Smooth muscle cell (in vitro differentiated cells): ENCODE data around the gene TTC34. TPM values are rescaled to one million over a fixed set of nuclear protein-coding genes. Genes with fewer than 3 reads are reported as not detected.

Experiments used
- DNase-seq: peaks from one replicate; lab custom pipeline; 2025; ENCODE audit not compliant: unreplicated experiment; lab: John Stamatoyannopoulos, UW
- H2AFZ ChIP-seq: fragments of 200-600 bp; sonication (generic); 2 replicates; pipeline ENCODE4 v1.6.0; 2016; ENCODE audit warnings: antibody characterized with exemption, low read depth, mild to moderate bottlenecking
- H3F3A ChIP-seq: fragments of 200-600 bp; sonication (generic); 2 replicates; pipeline ENCODE4 v1.6.0; 2017; ENCODE audit warnings: antibody characterized with exemption, low read depth
- H3K27ac ChIP-seq: fragments of 200-600 bp; sonication (generic); 2 replicates; pipeline ENCODE4 v1.5.1; 2016; ENCODE audit warnings: low read depth, mild to moderate bottlenecking
- H3K27me3 ChIP-seq: fragments of 200-600 bp; sonication (generic); 2 replicates; pipeline ENCODE4 v1.6.1; 2016; ENCODE audit warnings: low read depth, mild to moderate bottlenecking
- H3K36me3 ChIP-seq: fragments of 200-600 bp; sonication (generic); 2 replicates; pipeline ENCODE4 v1.5.1; 2016; ENCODE audit warnings: low read depth
- H3K4me1 ChIP-seq: fragments of 200-600 bp; sonication (generic); 2 replicates; pipeline ENCODE4 v1.5.1; 2016; ENCODE audit warnings: low read depth
- H3K4me2 ChIP-seq: fragments of 200-600 bp; sonication (generic); 2 replicates; pipeline ENCODE4 v1.6.0; 2016; ENCODE audit warnings: mild to moderate bottlenecking
- H3K4me3 ChIP-seq: fragments of 200-600 bp; sonication (generic); 2 replicates; pipeline ENCODE4 v1.5.1; 2016; ENCODE audit warnings: mild to moderate bottlenecking
- H3K79me2 ChIP-seq: fragments of 200-600 bp; sonication (generic); 2 replicates; pipeline ENCODE4 v1.6.0; 2016; ENCODE audit warnings: low read depth, mild to moderate bottlenecking
- H3K9ac ChIP-seq: fragments of 200-600 bp; sonication (generic); 2 replicates; pipeline ENCODE4 v1.6.0; 2016; ENCODE audit warnings: low read depth
- H3K9me3 ChIP-seq: fragments of 200-600 bp; sonication (generic); replicated peaks from 2 replicates; pipeline ENCODE4 v1.5.1; 2016; ENCODE audit warnings: low read depth
- H4K20me1 ChIP-seq: fragments of 200-600 bp; sonication (generic); 2 replicates; pipeline ENCODE4 v1.6.0; 2016; ENCODE audit warnings: low read depth
- WGBS: methylation state at CpG from one replicate; pipeline ENCODE4 v1.1.7; 2016; ENCODE audit warnings: low lambda C conversion rate; 5-methylcytosine and 5-hydroxymethylcytosine counted together
- polyA plus RNA-seq: library from polyadenylated mRNA; unstranded; fragments of >200 nt; fragmentation: Nextera tagmentation; extraction: Ambion mirVana; gene quantifications from 2 replicates; pipeline ENCODE4 v1.2.1, GENCODE V29; 2016
- total RNA-seq: library from RNA; depleted of rRNA; stranded (reverse); fragments of >200 nt; gene quantifications from 2 replicates; pipeline ENCODE4 v1.2.3, GENCODE V29; 2014
- TF ChIP-seq, protein P1 (sequence below): fragments of 200-600 bp; sonication (generic); IDR thresholded peaks from 2 replicates; pipeline ENCODE4 v1.5.1; 2017; ENCODE audit warnings: borderline replicate concordance, mild to moderate bottlenecking, antibody characterized with exemption; ENCODE audit not compliant: insufficient read depth, poor library complexity, severe bottlenecking

The TTC34 gene
- total and polyA plus RNA-seq, 2 experiments from 2014 or later, result 0.01 to 0.04 TPM

GRCh38 chr1:2594001-2594640 lies 207.4 kb downstream of the TTC34 start:
- TF ChIP-seq, protein P1, sequence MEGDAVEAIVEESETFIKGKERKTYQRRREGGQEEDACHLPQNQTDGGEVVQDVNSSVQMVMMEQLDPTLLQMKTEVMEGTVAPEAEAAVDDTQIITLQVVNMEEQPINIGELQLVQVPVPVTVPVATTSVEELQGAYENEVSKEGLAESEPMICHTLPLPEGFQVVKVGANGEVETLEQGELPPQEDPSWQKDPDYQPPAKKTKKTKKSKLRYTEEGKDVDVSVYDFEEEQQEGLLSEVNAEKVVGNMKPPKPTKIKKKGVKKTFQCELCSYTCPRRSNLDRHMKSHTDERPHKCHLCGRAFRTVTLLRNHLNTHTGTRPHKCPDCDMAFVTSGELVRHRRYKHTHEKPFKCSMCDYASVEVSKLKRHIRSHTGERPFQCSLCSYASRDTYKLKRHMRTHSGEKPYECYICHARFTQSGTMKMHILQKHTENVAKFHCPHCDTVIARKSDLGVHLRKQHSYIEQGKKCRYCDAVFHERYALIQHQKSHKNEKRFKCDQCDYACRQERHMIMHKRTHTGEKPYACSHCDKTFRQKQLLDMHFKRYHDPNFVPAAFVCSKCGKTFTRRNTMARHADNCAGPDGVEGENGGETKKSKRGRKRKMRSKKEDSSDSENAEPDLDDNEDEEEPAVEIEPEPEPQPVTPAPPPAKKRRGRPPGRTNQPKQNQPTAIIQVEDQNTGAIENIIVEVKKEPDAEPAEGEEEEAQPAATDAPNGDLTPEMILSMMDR, result no peak
- DNase-seq, result no peak
- 87% methylated on average over 20 of the region's 20 CpGs for WGBS
- Histone ChIP-seq H3K9ac (no peak overlapping the region), H3F3A (no peaks in the 10 kb centered on the region), H2AFZ (no peak overlapping the region), H3K4me1 (no peaks in the 10 kb centered on the region), H3K27ac (no peak overlapping the region), H4K20me1 (no peaks in the 10 kb centered on the region), H3K9me3 (no peaks in the 10 kb centered on the region), H3K79me2 (no peaks in the 10 kb centered on the region), H3K4me3 (no peak overlapping the region), H3K36me3 (no peaks in the 10 kb centered on the region), H3K27me3 (no peaks in the 10 kb centered on the region), H3K4me2 (no peak overlapping the region)

GRCh38 chr1:2593251-2593878 lies 208.1 kb downstream of the TTC34 start:
- WGBS, result 83% methylated on average over 26 of the region's 26 CpGs
- Histone ChIP-seq H3K9ac (no peak overlapping the region), H3K79me2 (no peaks in the 10 kb centered on the region), H3K4me2 (no peak overlapping the region), H3K9me3 (no peaks in the 10 kb centered on the region), H3F3A (no peaks in the 10 kb centered on the region), H4K20me1 (no peaks in the 10 kb centered on the region), H3K4me3 (no peak overlapping the region), H3K27ac (no peak overlapping the region), H3K36me3 (no peaks in the 10 kb centered on the region), H3K27me3 (no peaks in the 10 kb centered on the region), H2AFZ (no peak overlapping the region), H3K4me1 (no peaks in the 10 kb centered on the region)
- no peak for DNase-seq
- TF ChIP-seq, protein P1, result no peak

GRCh38 chr1:2592672-2593071 lies 208.8 kb downstream of the TTC34 start:
- no peaks in the 10 kb centered on the region for H4K20me1 ChIP-seq
- H3K9ac ChIP-seq, result no peak overlapping the region
- DNase-seq, result no peak
- no peak overlapping the region for H3K4me3 ChIP-seq
- no peak overlapping the region for H3K4me2 ChIP-seq
- H3K4me1 ChIP-seq, result peaks cover 2% of the 10 kb centered on the region
- no peaks in the 10 kb centered on the region for H3K36me3 ChIP-seq
- no peaks in the 10 kb centered on the region for H3K9me3 ChIP-seq
- H3K79me2 ChIP-seq, result no peaks in the 10 kb centered on the region
- H3K27me3 ChIP-seq, result no peaks in the 10 kb centered on the region
- no peaks in the 10 kb centered on the region for H3F3A ChIP-seq
- H3K27ac ChIP-seq, result no peak overlapping the region
- 90% methylated on average over 14 of the region's 15 CpGs for WGBS
- TF ChIP-seq, protein P1, result no peak
- no peak overlapping the region for H2AFZ ChIP-seq
